SU-DHL-6 (cell line): ENCODE measurements around the gene PIF1.

Experiments
- H2AFZ ChIP-seq: fragments of 200-600 bp; sonication (generic); 2 replicates; pipeline ENCODE4 v1.6.1; 2014; ENCODE audit warnings: low read depth, mild to moderate bottlenecking, moderate library complexity, mixed read lengths, antibody characterized with exemption, low read length; ENCODE audit not compliant: severe bottlenecking
- H3F3A ChIP-seq: fragments of 200-600 bp; shearing (Covaris generic); 2 replicates; pipeline ENCODE4 v1.6.0; 2016; ENCODE audit warnings: antibody characterized with exemption, mild to moderate bottlenecking; ENCODE audit not compliant: insufficient read depth
- H3K27ac ChIP-seq: fragments of 200-600 bp; sonication (generic); 2 replicates; pipeline ENCODE4 v1.5.1; 2016; ENCODE audit warnings: low read depth, mild to moderate bottlenecking, low read length, moderate library complexity, mixed read lengths
- H3K27me3 ChIP-seq: fragments of 200-600 bp; sonication (generic), shearing (Covaris generic); 2 replicates; pipeline ENCODE4 v1.6.0; 2014; ENCODE audit warnings: mild to moderate bottlenecking, low read length
- H3K36me3 ChIP-seq: fragments of 200-600 bp; sonication (generic); 2 replicates; pipeline ENCODE4 v1.6.1; 2014; ENCODE audit warnings: mild to moderate bottlenecking, low read length, mixed read lengths
- H3K4me2 ChIP-seq: fragments of 300-600, 200-600 bp; shearing (Covaris generic), sonication (generic); 2 replicates; pipeline ENCODE4 v1.6.0; 2014; ENCODE audit warnings: low read length, low read depth, mild to moderate bottlenecking; ENCODE audit not compliant: poor library complexity, severe bottlenecking
- H3K4me3 ChIP-seq: fragments of 200-600 bp; sonication (generic); 2 replicates; pipeline ENCODE4 v1.5.1; 2014; ENCODE audit warnings: antibody characterized with exemption, low read length, mild to moderate bottlenecking, mixed read lengths; ENCODE audit not compliant: insufficient read depth, poor library complexity, severe bottlenecking
- H3K79me2 ChIP-seq: fragments of 200-600 bp; sonication (generic); 2 replicates; pipeline ENCODE4 v1.6.1; 2014; ENCODE audit warnings: mild to moderate bottlenecking, low read length, moderate library complexity; ENCODE audit not compliant: insufficient read depth
- H3K9ac ChIP-seq: fragments of 200-600 bp; sonication (generic); 2 replicates; pipeline ENCODE4 v1.7.0; 2014; ENCODE audit warnings: mild to moderate bottlenecking, low read length
- H3K9me2 ChIP-seq: fragments of 200-600 bp; sonication (generic); replicated peaks from 2 replicates; pipeline ENCODE4 v1.6.1; 2014; ENCODE audit warnings: low read length; ENCODE audit not compliant: insufficient read depth
- H3K9me3 ChIP-seq: fragments of 200-600 bp; sonication (generic); 2 replicates; pipeline ENCODE4 v1.6.1; 2014; ENCODE audit warnings: low read length, mixed read lengths; ENCODE audit not compliant: insufficient read depth
- H4K20me1 ChIP-seq: fragments of 200-600 bp; sonication (generic); 2 replicates; pipeline ENCODE4 v1.6.1; 2014; ENCODE audit warnings: low read depth, mild to moderate bottlenecking, antibody characterized with exemption, low read length, moderate library complexity, mixed read lengths
- EZH2phosphoT487 ChIP-seq: fragments of 200-600 bp; sonication (generic), shearing (Covaris generic); conservative IDR thresholded peaks from 2 replicates; pipeline ENCODE4 v1.6.1; 2018; ENCODE audit warnings: mild to moderate bottlenecking, antibody characterized with exemption, low read length, moderate library complexity, mixed read lengths
- TF ChIP-seq, protein P1 (sequence below): fragments of 200-600 bp; sonication (generic); IDR thresholded peaks from one replicate; pipeline ENCODE4 v1.5.1; 2017; ENCODE audit warnings: antibody characterized with exemption, mild to moderate bottlenecking, low read length, moderate library complexity; ENCODE audit not compliant: insufficient read depth, poor library complexity, severe bottlenecking

PIF1 gene

DNA sequence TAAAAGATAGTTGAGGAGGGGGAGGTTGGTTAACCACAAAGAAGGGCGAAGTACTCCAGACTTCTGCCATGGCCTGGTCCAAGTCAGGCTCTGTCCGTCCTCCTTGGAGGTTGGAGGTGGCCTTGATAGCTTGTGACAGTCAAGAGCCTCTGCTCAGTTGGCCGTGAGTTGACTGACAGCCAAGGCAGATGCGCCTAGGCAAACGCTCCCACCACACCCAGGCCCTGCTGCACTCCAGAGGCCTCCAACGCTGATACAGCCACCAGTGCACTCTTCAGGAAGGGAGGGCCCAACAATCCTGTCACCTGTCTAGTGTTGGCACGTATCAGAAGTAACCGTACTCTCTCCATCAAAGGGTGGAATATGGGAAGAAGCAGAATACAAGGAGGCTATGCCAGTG lies 59.4 kb downstream of the PIF1 start:
- no peaks in the 10 kb centered on the region for H3K27me3 ChIP-seq
- no peaks in the 10 kb centered on the region for H4K20me1 ChIP-seq
- H3K9ac ChIP-seq = no peak overlapping the region
- no peak overlapping the region for H3K4me3 ChIP-seq
- TF ChIP-seq EZH2phosphoT487 = no peak
- TF ChIP-seq, protein P1, sequence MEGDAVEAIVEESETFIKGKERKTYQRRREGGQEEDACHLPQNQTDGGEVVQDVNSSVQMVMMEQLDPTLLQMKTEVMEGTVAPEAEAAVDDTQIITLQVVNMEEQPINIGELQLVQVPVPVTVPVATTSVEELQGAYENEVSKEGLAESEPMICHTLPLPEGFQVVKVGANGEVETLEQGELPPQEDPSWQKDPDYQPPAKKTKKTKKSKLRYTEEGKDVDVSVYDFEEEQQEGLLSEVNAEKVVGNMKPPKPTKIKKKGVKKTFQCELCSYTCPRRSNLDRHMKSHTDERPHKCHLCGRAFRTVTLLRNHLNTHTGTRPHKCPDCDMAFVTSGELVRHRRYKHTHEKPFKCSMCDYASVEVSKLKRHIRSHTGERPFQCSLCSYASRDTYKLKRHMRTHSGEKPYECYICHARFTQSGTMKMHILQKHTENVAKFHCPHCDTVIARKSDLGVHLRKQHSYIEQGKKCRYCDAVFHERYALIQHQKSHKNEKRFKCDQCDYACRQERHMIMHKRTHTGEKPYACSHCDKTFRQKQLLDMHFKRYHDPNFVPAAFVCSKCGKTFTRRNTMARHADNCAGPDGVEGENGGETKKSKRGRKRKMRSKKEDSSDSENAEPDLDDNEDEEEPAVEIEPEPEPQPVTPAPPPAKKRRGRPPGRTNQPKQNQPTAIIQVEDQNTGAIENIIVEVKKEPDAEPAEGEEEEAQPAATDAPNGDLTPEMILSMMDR = no peak
- no peak overlapping the region for H2AFZ ChIP-seq
- no peaks in the 10 kb centered on the region for H3K9me2 ChIP-seq
- H3K36me3 ChIP-seq = no peaks in the 10 kb centered on the region
- H3K79me2 ChIP-seq = no peaks in the 10 kb centered on the region
- H3K4me2 ChIP-seq = no peak overlapping the region
- no peaks in the 10 kb centered on the region for H3F3A ChIP-seq
- no peak overlapping the region for H3K27ac ChIP-seq
- no peaks in the 10 kb centered on the region for H3K9me3 ChIP-seq
